HL-60 (cell line): ENCODE data around the gene UBA5.

Experiments
- DNase-seq, 2 experiments: peaks; one replicate each; pipeline ENCODE4 v3.0.0-alpha.2; 2010 to 2020; ENCODE audit warnings: low read depth in 1 of 2, low spot score in 1 of 2
- H3K27ac ChIP-seq: fragments of 250-450 bp; sonication (Bioruptor Pico); replicated peaks from 2 replicates; pipeline ENCODE4 v1.5.1; 2020; ENCODE audit warnings: mild to moderate bottlenecking, moderate library complexity
- H3K27me3 ChIP-seq: fragments of 250-450 bp; sonication (Bioruptor Pico); 2 replicates; pipeline ENCODE4 v1.5.1; 2021; ENCODE audit warnings: mild to moderate bottlenecking, moderate library complexity; ENCODE audit not compliant: insufficient read depth, poor library complexity, severe bottlenecking
- H3K4me3 ChIP-seq: replicated peaks from 2 replicates; pipeline ENCODE4 v1.5.1; 2011; ENCODE audit warnings: mild to moderate bottlenecking, control low read depth, low read length; ENCODE audit not compliant: insufficient read depth
- CTCF ChIP-seq: IDR thresholded peaks from one replicate; pipeline ENCODE4 v1.5.1; 2011; ENCODE audit warnings: low read length, control low read depth, inconsistent platforms; ENCODE audit not compliant: insufficient read depth
- GABPA ChIP-seq: IDR thresholded peaks from 2 replicates; pipeline ENCODE4 v1.6.1; 2012; ENCODE audit warnings: low read depth
- POLR2AphosphoS5 ChIP-seq: IDR thresholded peaks from 2 replicates; pipeline ENCODE4 v1.6.1; 2012; ENCODE audit warnings: low read depth
- SPI1 ChIP-seq: IDR thresholded peaks from 2 replicates; pipeline ENCODE4 v1.6.1; 2012; ENCODE audit warnings: low read depth, mild to moderate bottlenecking, borderline replicate concordance
- TF ChIP-seq, protein P1 (sequence below): IDR thresholded peaks from 2 replicates; pipeline ENCODE4 v1.6.1; 2012; ENCODE audit warnings: low read depth; ENCODE audit not compliant: insufficient replicate concordance

Gene UBA5

DNA sequence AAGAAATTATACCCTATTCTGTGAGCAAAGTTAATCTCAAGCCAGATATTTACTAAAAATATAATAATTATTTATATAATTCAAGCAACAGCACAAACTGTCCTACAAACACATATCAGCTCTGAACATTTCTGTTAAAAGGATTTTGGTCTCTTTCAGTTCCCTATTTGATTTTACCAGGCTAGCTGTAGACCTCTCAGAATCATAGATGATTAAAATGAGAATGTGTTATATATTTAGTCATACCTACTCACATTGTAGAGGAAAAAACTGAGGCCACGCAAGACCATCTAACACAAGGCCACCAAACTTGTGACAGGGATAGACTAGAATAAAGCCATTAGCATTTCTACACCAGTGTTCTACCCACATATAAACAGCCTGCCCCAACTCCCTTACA lies 34.5 kb upstream of the UBA5 start:
- no peak overlapping the region for H3K27ac ChIP-seq
- H3K4me3 ChIP-seq: no peak overlapping the region
- H3K27me3 ChIP-seq: no peaks in the 10 kb centered on the region
- TF ChIP-seq CTCF: no peak
- TF ChIP-seq POLR2AphosphoS5: no peak
- TF ChIP-seq SPI1: no peak
- TF ChIP-seq, protein P1, sequence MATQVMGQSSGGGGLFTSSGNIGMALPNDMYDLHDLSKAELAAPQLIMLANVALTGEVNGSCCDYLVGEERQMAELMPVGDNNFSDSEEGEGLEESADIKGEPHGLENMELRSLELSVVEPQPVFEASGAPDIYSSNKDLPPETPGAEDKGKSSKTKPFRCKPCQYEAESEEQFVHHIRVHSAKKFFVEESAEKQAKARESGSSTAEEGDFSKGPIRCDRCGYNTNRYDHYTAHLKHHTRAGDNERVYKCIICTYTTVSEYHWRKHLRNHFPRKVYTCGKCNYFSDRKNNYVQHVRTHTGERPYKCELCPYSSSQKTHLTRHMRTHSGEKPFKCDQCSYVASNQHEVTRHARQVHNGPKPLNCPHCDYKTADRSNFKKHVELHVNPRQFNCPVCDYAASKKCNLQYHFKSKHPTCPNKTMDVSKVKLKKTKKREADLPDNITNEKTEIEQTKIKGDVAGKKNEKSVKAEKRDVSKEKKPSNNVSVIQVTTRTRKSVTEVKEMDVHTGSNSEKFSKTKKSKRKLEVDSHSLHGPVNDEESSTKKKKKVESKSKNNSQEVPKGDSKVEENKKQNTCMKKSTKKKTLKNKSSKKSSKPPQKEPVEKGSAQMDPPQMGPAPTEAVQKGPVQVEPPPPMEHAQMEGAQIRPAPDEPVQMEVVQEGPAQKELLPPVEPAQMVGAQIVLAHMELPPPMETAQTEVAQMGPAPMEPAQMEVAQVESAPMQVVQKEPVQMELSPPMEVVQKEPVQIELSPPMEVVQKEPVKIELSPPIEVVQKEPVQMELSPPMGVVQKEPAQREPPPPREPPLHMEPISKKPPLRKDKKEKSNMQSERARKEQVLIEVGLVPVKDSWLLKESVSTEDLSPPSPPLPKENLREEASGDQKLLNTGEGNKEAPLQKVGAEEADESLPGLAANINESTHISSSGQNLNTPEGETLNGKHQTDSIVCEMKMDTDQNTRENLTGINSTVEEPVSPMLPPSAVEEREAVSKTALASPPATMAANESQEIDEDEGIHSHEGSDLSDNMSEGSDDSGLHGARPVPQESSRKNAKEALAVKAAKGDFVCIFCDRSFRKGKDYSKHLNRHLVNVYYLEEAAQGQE: no peak
- no peak for TF ChIP-seq GABPA
- DNase-seq: no peak

- Histone ChIP-seq H3K27ac (no peak overlapping the region), H3K4me3 (no peak overlapping the region), H3K27me3 (no peaks in the 10 kb centered on the region)
- TF ChIP-seq SPI1 (no peak), GABPA (no peak), CTCF (no peak), POLR2AphosphoS5 (no peak)
- TF ChIP-seq, protein P1: no peak
- DNase-seq: no peak
Observed at GRCh38 chr3:132626955-132627354, 33.2 kb upstream of the UBA5 start.

DNA sequence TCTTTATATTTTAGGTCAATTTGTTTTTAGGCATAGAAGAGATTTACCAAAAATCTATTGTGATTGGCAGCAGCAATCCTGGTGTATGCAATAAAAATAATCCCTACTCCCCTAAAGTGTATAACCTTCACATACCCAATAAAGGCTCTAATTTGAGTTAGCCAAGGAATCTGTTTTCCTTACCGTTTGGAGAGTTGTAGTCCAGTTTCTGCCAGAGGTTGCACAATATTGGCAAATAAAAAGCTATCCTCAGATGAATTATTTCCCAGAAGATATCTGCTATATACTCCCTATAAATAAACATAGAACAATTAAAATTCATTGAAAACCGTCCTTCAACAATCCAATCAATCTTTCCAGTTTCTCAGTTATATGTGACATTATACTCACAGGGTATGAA lies 32.0 kb upstream of the UBA5 start:
- Histone ChIP-seq H3K27me3 (no peaks in the 10 kb centered on the region), H3K4me3 (no peak overlapping the region), H3K27ac (no peak overlapping the region)
- no peak for TF ChIP-seq CTCF
- TF ChIP-seq GABPA: no peak
- no peak for TF ChIP-seq POLR2AphosphoS5
- no peak for TF ChIP-seq SPI1
- TF ChIP-seq, protein P1: no peak
- no peak for DNase-seq
